ENCODE measurements around the gene FXYD3.

The FXYD3 gene

GRCh38 chr19:35073516-35073915 is 42.1 kb upstream of the FXYD3 start:
- no peak overlapping the region for H3K4me3 ChIP-seq (ENCODE audit: low read depth, low read length)
- TF ChIP-seq CTCF (IDR thresholded peaks at IDR 0.05; ENCODE audit: low read depth, low read length, missing control alignments) = no peak
- no peak for DNase-seq (ENCODE audit: low read depth)

GRCh38 chr19:35073941-35074340 is 41.7 kb upstream of the FXYD3 start:
- no peak overlapping the region for H3K4me3 ChIP-seq (ENCODE audit: low read depth, low read length)
- no peak for DNase-seq (ENCODE audit: low read depth)
- no peak for TF ChIP-seq CTCF (IDR thresholded peaks at IDR 0.05; ENCODE audit: low read depth, low read length, missing control alignments)

- no peak for TF ChIP-seq CTCF (IDR thresholded peaks at IDR 0.05; ENCODE audit: low read depth, low read length, missing control alignments)
- H3K4me3 ChIP-seq (ENCODE audit: low read depth, low read length) = no peak overlapping the region
- DNase-seq (ENCODE audit: low read depth) = no peak
These were observed 41.0 kb upstream of the FXYD3 start for GRCh38 chr19:35074426-35075201.

GRCh38 chr19:35075202-35076025 is 40.2 kb upstream of the FXYD3 start:
- no peak overlapping the region for H3K4me3 ChIP-seq (ENCODE audit: low read depth, low read length)
- DNase-seq (ENCODE audit: low read depth) = no peak
- no peak for TF ChIP-seq CTCF (IDR thresholded peaks at IDR 0.05; ENCODE audit: low read depth, low read length, missing control alignments)

GRCh38 chr19:35076026-35076370 is 39.6 kb upstream of the FXYD3 start:
- DNase-seq (ENCODE audit: low read depth) = no peak
- H3K4me3 ChIP-seq (ENCODE audit: low read depth, low read length) = no peak overlapping the region
- TF ChIP-seq CTCF (IDR thresholded peaks at IDR 0.05; ENCODE audit: low read depth, low read length, missing control alignments) = no peak

- no peak overlapping the region for H3K4me3 ChIP-seq (ENCODE audit: low read depth, low read length)
- DNase-seq (ENCODE audit: low read depth) = no peak
- TF ChIP-seq CTCF (IDR thresholded peaks at IDR 0.05; ENCODE audit: low read depth, low read length, missing control alignments) = no peak
These were observed 39.0 kb upstream of the FXYD3 start for GRCh38 chr19:35076657-35077056.

Data from GM12864 (cell line).